HG03196 (cell line): ENCODE data around the gene CCDC47.

ENCODE experiments used
- ATAC-seq: cut with Tn5 transposase; IDR thresholded peaks from one replicate; pipeline ENCODE4 v1.9.1; 2021; ENCODE audit not compliant: unreplicated experiment

CCDC47 gene

DNA sequence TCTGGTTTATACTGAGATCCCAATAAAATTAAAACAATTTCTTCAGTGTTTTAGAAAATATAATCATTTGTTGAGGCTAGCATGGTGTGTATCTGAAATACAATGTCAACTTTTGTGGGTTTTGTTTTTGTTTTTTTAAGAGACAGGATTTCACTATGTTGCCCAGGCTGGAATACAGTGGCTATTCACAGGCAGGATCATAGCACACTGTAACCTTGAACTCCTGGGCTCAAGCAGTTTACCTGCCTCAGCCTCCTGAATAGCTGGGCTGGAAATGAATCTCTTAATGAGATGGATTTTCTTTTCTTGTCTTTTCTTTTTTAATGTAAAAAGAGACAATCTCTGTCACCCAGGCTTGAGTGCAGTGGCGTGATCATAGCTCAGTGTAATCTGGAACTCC is 12.7 kb upstream of the CCDC47 start:
- ATAC-seq, result no peak

DNA sequence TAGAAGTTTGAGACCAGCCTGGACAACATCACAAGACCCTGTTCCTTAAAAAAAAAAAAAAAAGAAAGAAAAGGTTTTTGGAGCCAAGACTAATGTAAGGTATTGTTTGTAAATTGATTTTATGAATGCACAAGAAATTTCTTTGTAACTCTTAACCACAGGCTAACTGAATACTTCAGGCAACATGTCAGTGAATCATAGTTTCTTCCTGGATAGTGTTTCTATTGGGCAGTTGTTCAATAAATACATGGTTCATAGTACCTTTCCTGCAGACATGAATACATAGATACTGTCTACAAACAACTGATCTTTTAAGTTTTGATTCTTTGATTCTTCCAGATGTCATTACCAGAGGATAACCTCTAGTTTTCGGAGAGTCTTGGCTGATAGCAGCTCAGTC is 12.2 kb upstream of the CCDC47 start:
- no peak for ATAC-seq

DNA sequence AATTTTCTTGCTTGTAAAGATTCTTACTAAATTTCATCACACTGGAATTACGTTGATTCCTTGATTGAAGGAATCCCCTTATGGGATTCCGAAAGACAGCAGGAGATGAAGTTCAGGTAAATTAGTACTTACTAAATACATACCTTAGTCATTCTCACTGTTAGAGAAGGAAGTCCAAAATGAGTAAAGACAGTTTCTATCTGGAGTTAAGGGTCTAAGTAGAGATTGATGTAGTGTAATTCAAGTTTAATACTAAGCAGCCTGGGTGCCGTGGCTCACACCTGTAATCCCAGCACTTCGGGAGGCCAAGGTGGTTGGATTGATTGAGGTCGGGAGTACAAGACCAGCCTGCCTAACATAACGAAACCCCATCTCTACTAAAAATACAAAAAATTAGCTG is 10.1 kb upstream of the CCDC47 start:
- ATAC-seq, result no peak

DNA sequence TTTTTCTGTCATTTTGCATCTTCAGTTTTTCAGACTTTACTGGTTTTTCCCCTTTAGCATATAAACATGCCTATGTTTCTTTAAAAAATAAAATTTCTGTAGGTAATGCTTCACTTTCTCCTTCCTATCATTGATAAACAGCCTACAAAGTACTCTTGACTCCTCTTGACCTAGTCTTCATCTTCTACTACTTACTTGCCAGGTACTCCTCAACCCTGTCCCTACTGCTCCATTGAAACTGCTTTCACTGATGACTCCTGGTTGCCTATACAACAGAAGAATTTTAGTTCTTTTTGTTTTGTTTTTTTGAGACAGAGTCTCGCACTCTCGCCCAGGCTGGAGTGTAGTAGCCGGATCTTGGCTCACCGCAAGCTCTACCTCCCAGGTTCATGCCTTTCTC is 7.5 kb upstream of the CCDC47 start:
- ATAC-seq, result no peak

DNA sequence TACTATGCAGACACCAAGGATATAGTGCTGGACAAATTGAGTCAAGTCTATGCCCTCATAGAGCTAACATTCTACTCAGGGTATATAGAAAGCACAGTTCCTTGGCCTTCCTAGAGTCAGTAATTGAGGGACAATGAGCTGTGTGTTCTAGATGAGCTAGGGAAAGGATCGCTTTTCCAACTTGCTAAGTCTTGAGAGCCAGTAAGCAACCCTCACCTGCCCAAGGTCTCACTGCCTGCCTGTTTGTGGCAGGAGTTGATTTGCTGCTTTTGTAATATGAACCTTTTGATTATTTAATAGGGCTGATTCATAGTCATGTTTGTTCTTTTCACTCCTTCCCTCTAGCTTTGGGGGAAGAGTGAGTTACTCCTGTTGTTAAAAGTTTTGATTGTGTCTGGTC is 7.1 kb upstream of the CCDC47 start:
- no peak for ATAC-seq

DNA sequence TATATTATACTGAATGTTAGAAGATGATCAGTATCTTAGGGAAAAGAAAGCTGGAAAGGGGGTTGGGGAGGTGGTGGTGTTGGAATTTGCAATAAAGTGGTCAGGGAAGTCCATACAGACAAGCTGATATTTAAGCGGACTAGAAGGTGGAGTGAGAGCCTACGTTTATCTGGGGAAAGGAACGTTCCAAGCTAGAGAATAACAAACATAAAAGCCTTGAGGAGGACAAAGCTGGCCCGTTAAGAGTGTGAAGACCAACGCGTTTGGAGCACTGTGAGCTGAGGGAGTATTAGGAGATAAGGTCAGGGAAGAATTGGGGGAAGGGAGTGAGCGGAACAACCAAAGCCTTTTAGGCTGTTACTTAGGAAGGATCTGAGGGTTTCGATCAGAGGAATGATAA is 2.0 kb upstream of the CCDC47 start:
- ATAC-seq, result no peak

DNA sequence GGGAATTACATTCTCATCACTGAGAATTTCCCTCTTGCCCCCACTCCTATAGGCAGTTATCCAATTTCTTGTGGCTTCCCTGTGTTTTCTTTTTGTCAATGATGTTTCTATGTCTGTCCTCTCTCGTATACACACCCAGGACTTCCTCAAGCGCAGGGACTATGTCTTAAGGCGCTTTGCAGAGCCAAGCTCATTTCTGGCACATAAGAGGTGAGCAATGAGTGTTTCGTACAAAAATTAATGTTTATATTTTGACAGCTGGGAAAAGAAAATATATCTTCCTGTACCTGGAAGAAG is 1.5 kb upstream of the CCDC47 start:
- ATAC-seq, result no peak

DNA sequence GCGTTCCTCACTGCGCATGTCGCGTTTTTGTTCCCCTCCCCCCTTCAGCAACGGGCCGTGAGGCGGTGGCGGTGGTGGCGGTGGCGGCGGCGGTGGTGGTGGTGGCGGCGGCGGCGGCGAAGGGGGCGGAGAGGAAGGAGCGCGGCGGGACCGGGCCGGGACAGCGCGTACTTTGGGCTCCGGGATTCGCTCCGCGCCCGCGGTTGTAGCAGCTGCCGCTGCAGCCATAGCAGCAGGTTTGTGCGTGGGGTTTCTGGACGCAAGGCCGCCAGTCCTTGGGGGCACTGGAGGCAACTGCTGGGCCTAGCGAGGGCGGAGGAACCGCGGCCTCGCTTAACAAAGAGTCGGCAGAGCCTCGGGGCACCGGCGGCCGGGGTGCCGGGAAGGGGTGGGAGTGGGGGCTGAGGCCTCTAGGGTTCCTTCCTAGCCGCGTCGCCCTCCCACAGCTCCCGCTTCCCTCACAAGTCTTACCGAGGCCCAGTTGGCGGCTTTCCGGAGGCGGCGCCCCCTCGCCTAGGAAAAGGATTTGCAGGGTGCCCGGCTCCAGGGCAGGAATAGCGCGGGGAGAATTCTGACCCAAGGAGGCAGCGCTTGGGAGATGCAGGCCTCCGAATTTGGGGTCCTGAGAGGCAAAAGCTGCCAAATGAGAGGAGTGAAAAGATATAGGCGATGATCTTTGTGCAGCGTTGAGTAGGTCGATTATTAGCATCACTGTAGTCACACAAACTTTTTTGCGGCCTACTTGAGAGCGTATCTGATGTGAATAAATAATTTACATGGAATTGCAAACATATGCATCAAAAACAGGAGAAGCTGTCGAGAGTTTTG is 958 bp upstream of the CCDC47 start, which contains the start of gene DDX42:
Gene DDX42 (plus strand): TSS at position 30 of the 828 bp plus-strand sequence. CDS start 12,880 bp downstream, outside the sequence.
- ATAC-seq, result peak; percentile 4

DNA sequence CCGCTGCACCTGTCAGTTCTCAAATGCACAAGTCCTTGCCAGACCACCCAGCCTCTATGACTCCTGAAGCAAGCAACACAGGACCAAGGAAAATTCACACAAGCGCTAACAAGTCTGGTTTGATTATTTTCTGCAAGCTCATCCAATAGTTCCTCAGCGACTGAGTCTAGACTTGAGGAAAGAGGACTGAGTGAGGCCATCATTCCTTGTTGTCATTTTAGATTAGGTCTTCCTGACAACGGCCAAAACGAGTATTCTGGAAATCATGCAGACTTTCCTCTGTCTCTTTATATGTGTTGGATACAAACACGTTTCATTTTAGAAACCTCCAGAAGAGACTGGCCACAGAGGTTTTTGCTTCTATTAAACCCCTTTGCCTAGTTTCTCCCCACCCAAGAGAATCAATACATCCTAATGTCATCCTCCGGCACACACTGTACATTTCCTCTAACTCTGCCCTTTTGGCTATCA is 561 bp downstream of the CCDC47 start:
- ATAC-seq, result no peak

DNA sequence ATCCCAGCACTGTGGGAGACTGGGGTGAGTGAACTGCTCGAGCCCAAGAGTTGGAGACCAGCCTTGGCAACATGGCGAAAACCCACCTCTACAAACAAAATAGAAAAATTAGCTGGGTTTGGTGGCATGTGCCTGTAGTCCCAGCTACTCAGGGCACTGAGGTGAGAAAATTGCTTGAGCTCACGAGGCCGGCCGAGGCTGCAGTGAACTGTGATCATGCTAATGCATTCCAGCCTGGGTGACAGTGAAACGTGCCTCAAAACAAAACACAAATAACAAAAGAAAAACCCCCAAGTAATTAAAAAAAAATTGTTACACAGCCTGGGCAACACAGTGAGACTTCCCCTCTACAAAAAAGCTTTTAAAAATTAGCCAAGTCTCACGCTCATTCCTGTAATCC is 5.0 kb downstream of the CCDC47 start:
- ATAC-seq, result no peak

DNA sequence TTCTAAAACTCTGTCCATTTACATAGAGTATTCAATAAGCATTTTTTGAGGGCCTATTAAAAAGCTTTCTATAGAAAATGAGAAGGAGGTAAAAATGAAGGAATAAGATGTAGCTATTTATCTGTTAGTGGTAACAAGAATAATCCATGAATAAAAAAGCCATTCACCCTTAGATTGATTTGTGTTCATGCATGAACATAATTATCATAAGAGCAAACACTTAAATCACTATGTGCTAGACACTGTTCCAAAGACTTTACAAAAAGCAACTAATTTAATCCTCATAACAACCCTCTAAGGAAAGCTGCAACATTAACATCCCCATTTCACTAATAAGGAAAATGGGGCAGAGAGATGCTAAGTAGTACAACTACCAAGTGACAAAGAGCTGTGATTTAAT is 6.6 kb downstream of the CCDC47 start:
- ATAC-seq, result no peak

DNA sequence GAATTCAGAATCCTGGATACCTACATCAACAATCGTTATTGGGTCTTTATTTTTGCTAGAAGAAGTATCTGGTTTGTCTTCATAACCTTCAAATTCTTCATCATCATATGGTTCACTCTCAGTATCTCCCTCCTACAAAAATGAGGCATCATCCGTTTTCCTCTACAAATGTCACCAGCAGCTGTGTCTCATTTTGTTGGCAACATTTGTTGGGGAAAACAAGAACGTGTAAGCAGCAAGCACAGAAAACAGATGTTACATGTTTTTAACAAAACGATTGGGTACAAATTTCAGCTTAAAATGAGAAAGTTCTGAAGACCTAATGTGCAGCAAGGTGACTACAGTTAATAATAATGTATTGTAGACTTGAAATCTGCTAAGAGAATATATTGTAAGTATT is 8.7 kb downstream of the CCDC47 start:
- ATAC-seq, result no peak

DNA sequence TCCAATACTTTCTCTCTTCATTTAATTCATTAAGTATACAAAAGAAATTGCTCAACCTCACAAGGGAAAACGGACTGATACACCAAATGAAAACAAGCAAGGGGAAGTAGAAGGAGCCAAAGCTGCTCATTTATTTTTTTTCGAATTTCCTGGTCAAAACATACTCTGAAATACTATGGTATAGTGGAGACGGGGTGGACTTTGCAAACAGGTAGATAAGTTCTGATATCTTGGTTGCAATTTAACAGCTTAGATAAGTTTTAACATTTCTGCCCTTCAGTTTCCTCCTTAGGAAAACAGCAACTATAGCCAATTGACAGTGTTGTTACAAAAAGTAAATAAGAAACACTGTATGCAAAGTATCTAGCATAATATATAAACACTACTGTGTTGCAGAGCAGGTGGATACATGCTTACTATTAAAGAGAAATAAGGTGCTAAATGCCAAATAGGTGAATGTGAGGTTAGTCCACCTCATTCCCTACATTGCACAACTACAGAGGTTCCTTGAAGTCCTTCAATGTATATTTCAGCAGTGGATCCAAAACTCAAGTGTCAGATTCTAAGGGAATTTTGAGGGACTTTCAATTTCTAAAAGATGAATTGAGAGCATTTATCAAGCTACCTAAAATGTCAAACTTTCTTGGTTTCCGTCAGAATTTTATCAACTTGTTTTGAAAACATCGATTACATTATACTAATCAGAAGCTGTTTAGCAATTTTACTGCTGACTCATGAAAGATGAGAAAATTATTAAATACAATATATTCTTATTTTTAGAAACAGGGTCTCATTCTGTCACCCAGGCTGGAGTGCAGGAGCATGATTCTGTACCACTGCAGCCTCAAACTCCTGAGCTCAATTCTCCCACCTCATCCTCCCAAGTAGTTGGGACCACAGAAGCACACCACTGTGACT is 11.0 kb downstream of the CCDC47 start:
- no peak for ATAC-seq

DNA sequence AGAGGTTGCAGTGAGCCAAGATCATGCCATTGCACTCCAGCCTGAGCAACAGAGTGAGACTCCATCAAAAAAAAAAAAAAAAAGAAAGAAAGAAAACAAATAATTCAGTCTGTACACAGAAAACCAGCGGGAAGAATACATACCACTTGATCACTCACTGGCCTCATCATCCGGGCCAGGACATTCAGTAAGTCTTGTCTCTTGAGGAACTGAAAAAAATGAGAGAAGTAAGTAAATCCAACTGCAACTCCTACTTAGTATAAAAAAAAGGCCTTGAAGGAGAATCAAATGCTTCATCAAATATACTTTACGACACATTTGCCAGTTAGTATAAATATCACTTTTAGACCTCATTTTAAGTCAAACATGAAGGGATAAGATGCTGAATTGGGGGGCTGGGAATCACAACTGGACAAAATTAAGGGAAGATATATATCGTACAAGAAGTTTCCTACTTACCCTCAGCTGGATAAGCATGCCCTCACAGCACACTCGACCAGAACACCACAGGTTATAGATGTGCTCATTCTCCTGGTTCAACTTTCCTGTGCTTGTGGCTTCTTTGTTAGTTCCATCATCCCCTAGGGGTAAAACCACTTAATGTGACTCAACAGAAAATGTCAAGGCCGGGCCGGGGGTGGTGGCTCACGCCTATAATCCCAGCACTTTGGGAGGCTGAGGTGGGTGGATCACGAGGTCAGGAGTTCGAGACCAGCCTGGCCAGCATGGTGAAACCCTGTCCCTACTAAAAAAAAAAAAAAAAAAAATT is 12.4 kb downstream of the CCDC47 start:
- ATAC-seq, result no peak

DNA sequence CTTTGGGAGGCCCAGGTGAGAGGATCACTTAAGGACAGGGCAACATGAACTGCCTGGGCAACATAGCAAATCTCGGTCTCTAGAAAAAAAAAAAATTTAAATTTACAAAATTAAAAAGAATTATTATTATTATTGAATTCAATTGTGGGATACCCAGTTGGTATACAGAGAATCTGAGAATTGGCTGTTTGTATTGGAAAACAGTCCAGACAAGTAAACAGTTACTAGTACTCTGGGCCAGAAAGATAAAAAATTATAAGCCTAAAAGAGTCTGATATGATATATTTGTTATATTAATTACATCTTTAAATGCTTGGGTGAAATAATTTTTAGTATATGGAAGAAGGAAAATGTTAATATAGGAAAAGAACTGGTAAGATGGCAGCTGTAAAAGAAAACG is 15.0 kb downstream of the CCDC47 start:
- no peak for ATAC-seq

DNA sequence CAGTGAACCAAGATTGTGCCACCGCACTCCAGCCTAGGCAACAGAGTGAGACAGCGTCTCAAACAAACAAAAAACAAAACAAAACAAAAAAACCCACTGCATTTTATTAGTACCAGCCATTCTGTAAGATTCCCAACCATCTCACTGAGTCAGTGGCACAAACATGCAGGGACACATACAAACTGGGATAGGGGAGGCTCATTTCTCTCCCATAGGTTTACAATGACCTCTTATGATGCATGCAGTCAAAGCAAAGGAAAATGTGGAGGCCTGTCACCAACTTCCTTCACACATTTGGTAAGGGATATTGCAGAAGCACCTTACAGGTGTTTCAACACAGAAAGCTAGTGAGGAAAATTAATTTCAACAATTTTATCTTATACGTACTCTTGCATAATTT is 19.4 kb downstream of the CCDC47 start:
- ATAC-seq, result no peak

DNA sequence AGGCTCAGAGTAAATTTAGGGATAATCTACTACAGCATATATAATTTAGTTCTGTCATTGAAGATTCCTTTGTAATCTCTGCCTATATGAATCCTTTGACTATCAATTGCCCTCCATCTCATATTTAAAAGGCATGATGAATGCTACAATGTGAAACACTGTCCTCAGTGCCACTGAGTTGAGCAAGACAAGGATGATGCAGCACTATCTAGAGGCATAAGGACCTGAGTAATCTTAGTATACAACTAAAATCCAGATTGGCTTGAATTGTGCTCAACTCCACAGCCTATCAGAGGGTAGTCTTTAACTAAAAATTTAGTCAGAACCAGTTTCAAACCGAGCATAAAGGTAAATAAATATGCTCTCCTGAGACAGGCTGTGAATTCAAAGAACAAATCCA is 20.2 kb downstream of the CCDC47 start:
- ATAC-seq, result no peak

DNA sequence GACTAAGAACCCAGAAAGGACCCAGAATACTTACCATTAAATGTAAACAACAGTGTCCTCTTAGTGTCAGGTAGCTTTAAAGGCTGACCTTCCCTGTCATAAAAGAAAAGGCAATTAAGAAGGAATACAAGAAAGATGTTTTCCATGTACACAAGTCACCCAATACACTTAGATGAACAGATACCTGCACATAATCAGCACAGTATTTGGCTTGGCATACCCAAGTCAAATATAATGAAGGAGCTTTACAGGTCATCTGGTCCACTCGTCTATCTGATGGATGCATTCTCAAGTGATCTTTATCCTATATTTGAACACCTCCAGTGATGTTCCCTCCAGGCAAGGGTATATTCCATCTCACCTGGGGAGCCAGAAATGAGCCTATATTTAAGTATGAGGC is 20.7 kb downstream of the CCDC47 start:
- no peak for ATAC-seq

DNA sequence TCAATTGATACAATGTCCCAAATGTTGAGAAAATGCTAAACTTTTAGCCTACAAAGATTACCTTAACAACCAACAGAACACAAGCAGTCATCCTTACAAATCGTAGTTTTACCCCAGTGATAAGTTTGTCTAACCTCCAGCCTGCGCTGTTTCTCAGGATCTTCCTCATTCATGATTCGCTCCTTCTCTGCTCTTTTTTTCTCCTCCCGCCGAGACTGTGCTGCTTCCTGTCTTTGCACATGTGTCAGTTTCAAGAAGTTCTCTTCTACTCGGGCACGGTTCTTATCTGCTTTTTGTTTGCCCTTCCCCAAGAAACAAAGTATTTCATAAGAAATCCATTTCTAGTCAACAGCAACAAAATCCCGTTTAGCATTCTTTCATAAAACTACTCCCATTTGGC is 21.6 kb downstream of the CCDC47 start:
- ATAC-seq, result no peak

DNA sequence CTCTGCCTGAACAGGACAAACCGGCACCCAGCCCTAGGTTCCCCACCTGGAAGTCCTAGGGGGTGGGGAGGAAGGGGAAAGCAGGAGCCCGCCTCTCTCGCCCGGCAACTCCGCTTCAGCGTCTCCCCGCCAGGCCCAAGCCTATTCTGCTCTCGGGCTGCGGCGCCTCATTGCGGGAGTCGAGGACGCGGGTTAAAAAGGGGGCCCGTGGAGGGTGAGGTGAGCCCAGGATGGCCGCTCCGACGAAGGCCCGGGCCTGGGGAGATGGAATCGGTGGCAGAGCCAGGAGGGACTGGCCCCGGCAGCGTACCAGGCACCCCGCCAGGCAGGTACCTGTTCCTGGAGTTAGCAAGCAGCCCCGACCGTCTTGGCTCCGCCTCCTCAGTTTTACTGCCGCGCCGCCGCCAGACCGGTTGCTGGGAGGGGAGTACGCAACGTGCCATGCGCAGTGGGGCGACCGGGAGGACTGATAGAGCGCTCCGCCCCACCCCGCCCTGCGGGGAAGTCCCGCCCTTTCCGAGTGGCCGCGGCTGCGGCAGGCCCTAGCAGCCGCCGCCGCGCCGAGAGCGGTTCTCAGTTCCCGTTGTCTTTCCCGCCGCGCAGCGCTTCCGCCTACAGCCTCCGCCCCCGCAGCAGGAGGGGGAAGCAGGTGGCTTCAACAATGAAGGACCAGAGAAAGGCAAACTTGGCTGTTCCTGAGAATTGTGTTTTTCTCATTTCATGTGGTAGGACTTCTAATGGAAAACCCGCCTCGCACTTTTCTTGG is 31.8 kb downstream of the CCDC47 start, which contains the start of gene STRADA:
Gene STRADA (minus strand): TSS at position 392 of the 766 bp plus-strand sequence. CDS start 13,430 bp downstream, outside the sequence.
- ATAC-seq, result peak; percentile 77

DNA sequence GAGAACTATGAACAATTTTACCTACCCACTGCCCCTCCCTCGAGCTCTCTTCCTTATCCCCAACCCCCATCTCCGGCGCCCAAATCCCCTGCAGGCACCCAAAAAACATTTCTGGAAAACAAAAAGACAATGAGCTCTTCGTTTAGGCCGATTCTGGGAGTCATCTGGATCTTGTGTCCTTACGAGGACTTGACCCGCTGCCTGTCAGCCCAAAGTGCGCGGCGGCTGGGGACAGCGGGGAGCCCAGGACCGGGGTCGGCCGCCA is 32.3 kb downstream of the CCDC47 start:
- peak; percentile 23 for ATAC-seq
